ENCODE results near the gene SLC25A27. TPM values are rescaled to one million over a fixed set of nuclear protein-coding genes. Genes with fewer than 3 reads are reported as not detected.

SLC25A27 gene
- total and polyA plus RNA-seq, 2 donors (not counting 1 experiment from before 2014, with no cell fraction given), result 0.75 to 3.8 TPM

DNA sequence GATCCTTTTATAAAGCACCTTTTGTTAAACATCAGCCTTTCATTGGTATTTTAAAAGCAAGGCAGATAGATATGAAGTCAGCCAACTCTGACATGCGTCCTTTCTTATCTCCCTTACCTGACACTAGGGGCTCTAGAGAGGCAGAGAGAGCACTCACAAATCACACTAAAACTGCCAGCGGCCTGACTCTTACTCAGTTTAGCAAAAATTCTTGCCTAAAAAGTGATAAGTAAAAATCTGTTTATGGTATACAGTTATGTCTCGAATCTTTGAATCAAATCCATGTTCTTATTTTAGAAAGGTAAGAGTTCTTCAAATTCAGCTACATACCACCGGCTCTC lies 24.5 kb downstream of the SLC25A27 start:
- CTCF ChIA-PET, result interaction anchor here (0.5 kb wide), 1 partner anchor 784 kb away, joined by 4 read pairs; no protein-coding TSS in a partner anchor
- no CpG with 5 or more reads among the region's 4 CpGs for WGBS (ENCODE audit: insufficient coverage)
- H3K9me3 Mint-ChIP-seq (ENCODE audit: insufficient read depth), result no peaks in the 10 kb centered on the region

DNA sequence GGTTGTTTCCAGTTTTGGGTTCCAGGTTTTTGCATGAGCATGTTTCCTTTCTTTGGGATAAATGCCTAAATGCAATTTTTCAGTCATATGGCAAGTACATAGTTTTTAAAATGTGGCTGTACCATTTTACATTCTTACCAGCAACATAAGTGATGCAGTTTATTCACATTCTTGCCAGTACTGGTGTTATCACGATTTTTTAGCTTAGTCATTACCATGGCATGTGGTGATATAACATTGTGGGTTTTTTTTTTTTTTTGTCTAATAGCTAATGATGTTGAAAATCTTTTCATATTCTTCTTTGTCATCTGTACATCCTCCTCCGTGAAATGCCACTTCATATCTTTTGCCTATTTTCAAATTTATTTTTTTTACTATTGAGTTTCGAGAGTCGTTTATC lies 32.0 kb downstream of the SLC25A27 start:
- Mint-ChIP-seq H3K4me1 (no peaks in the 10 kb centered on the region), H3K27ac (no peak overlapping the region), H3K9me3 (ENCODE audit: insufficient read depth) (no peaks in the 10 kb centered on the region), H3K4me3 (no peak overlapping the region), H3K27me3 (peaks cover 5% of the 10 kb centered on the region)
- POLR2A ChIA-PET, result no interaction called here
- Histone ChIP-seq H3K79me2 (ENCODE audit: control insufficient read depth, insufficient read depth, low read length) (no peaks in the 10 kb centered on the region), H3K9me3 (ENCODE audit: control extremely low read depth in 1 of 3, control insufficient read depth in 2 of 3, insufficient read depth in 1 of 3, low read length in 2 of 3) (peaks cover 0 to 17% (median 0%) of the 10 kb centered on the region in 3 donors), H3K9ac (ENCODE audit: low read length) (no peak overlapping the region), H3K4me3 (ENCODE audit: control extremely low read depth in 1 of 5, extremely low read depth in 1 of 5, insufficient read depth in 1 of 5, low read depth in 2 of 5, low read length in 4 of 5) (no peak overlapping the region), H3K27me3 (replicated peaks in 1 of 4; ENCODE audit: control extremely low read depth in 1 of 4, control insufficient read depth in 3 of 4, insufficient read depth in 4 of 4, low read length in 3 of 4) (no peaks in the 10 kb centered on the region), H2AFZ (ENCODE audit: insufficient read depth, low read depth, low read length, poor library complexity, severe bottlenecking) (no peak overlapping the region), H3K4me2 (replicated peaks; ENCODE audit: low read depth, low read length, poor library complexity, severe bottlenecking) (no peak overlapping the region), H3K27ac (ENCODE audit: low read length in 2 of 2) (no peak overlapping the region), H3K4me1 (ENCODE audit: control insufficient read depth in 2 of 2, insufficient read depth in 2 of 2, low read length in 2 of 2) (no peaks in the 10 kb centered on the region), H4K20me1 (ENCODE audit: control insufficient read depth, insufficient read depth, low read length, poor library complexity, severe bottlenecking) (no peaks in the 10 kb centered on the region), H3K36me3 (replicated peaks in 1 of 2; ENCODE audit: control extremely low read depth in 1 of 2, control insufficient read depth in 1 of 2, extremely low read depth in 1 of 2, insufficient read depth in 2 of 2, low read length in 1 of 2) (no peaks in the 10 kb centered on the region)
- ATAC-seq (ENCODE audit: low read depth), result no peak
- no peak for DNase-seq
- TF ChIP-seq, protein P1, sequence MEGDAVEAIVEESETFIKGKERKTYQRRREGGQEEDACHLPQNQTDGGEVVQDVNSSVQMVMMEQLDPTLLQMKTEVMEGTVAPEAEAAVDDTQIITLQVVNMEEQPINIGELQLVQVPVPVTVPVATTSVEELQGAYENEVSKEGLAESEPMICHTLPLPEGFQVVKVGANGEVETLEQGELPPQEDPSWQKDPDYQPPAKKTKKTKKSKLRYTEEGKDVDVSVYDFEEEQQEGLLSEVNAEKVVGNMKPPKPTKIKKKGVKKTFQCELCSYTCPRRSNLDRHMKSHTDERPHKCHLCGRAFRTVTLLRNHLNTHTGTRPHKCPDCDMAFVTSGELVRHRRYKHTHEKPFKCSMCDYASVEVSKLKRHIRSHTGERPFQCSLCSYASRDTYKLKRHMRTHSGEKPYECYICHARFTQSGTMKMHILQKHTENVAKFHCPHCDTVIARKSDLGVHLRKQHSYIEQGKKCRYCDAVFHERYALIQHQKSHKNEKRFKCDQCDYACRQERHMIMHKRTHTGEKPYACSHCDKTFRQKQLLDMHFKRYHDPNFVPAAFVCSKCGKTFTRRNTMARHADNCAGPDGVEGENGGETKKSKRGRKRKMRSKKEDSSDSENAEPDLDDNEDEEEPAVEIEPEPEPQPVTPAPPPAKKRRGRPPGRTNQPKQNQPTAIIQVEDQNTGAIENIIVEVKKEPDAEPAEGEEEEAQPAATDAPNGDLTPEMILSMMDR (IDR thresholded peaks at IDR 0.05), result no peak
- TF ChIP-seq EZH2 (IDR thresholded peaks at IDR 0.05; ENCODE audit: borderline replicate concordance, insufficient read depth, low read depth, low read length, poor library complexity, severe bottlenecking), result no peak
- CTCF ChIA-PET, result no interaction called here
- intact Hi-C loops (cut with micrococcal nuclease), result no loop called here
- no CpG with 5 or more reads among the region's 4 CpGs for WGBS (ENCODE audit: insufficient coverage)

More for the DNA sequence above, 24.5 kb downstream of the SLC25A27 start:
- Histone ChIP-seq H3K4me2 (replicated peaks; ENCODE audit: low read depth, low read length, poor library complexity, severe bottlenecking) (no peak overlapping the region), H3K27ac (ENCODE audit: low read length in 2 of 2) (no peak overlapping the region), H3K27me3 (replicated peaks in 1 of 4; ENCODE audit: control extremely low read depth in 1 of 4, control insufficient read depth in 3 of 4, insufficient read depth in 4 of 4, low read length in 3 of 4) (no peaks in the 10 kb centered on the region), H2AFZ (ENCODE audit: insufficient read depth, low read depth, low read length, poor library complexity, severe bottlenecking) (no peak overlapping the region), H3K9ac (ENCODE audit: low read length) (no peak overlapping the region), H3K4me1 (ENCODE audit: control insufficient read depth in 2 of 2, insufficient read depth in 2 of 2, low read length in 2 of 2) (no peaks in the 10 kb centered on the region), H4K20me1 (ENCODE audit: control insufficient read depth, insufficient read depth, low read length, poor library complexity, severe bottlenecking) (no peaks in the 10 kb centered on the region), H3K79me2 (ENCODE audit: control insufficient read depth, insufficient read depth, low read length) (no peaks in the 10 kb centered on the region), H3K4me3 (ENCODE audit: control extremely low read depth in 1 of 5, extremely low read depth in 1 of 5, insufficient read depth in 1 of 5, low read depth in 2 of 5, low read length in 4 of 5) (no peak overlapping the region), H3K9me3 (ENCODE audit: control extremely low read depth in 1 of 3, control insufficient read depth in 2 of 3, insufficient read depth in 1 of 3, low read length in 2 of 3) (no peaks in the 10 kb centered on the region), H3K36me3 (replicated peaks in 1 of 2; ENCODE audit: control extremely low read depth in 1 of 2, control insufficient read depth in 1 of 2, extremely low read depth in 1 of 2, insufficient read depth in 2 of 2, low read length in 1 of 2) (no peaks in the 10 kb centered on the region)
- intact Hi-C loops (cut with micrococcal nuclease), result no loop called here
- POLR2A ChIA-PET, result no interaction called here
- no peaks in the 10 kb centered on the region for H3K4me1 Mint-ChIP-seq
- H3K27ac Mint-ChIP-seq, result no peak overlapping the region
- no peak for DNase-seq
- no peak for ATAC-seq (ENCODE audit: low read depth)
- peaks cover 5% of the 10 kb centered on the region for H3K27me3 Mint-ChIP-seq
- no peak for TF ChIP-seq EZH2 (IDR thresholded peaks at IDR 0.05; ENCODE audit: borderline replicate concordance, insufficient read depth, low read depth, low read length, poor library complexity, severe bottlenecking)
- TF ChIP-seq, protein P1 (IDR thresholded peaks at IDR 0.05), result peak; percentile 19
- H3K4me3 Mint-ChIP-seq, result no peak overlapping the region
